ENCODE measurements around the gene MAGEA2.
"Not testable (repeated sequence)": the region's sequence is repeated elsewhere in the genome, so short reads cannot be mapped to it uniquely, and the experiment has no call there.

Gene MAGEA2, protein sequence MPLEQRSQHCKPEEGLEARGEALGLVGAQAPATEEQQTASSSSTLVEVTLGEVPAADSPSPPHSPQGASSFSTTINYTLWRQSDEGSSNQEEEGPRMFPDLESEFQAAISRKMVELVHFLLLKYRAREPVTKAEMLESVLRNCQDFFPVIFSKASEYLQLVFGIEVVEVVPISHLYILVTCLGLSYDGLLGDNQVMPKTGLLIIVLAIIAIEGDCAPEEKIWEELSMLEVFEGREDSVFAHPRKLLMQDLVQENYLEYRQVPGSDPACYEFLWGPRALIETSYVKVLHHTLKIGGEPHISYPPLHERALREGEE

DNA sequence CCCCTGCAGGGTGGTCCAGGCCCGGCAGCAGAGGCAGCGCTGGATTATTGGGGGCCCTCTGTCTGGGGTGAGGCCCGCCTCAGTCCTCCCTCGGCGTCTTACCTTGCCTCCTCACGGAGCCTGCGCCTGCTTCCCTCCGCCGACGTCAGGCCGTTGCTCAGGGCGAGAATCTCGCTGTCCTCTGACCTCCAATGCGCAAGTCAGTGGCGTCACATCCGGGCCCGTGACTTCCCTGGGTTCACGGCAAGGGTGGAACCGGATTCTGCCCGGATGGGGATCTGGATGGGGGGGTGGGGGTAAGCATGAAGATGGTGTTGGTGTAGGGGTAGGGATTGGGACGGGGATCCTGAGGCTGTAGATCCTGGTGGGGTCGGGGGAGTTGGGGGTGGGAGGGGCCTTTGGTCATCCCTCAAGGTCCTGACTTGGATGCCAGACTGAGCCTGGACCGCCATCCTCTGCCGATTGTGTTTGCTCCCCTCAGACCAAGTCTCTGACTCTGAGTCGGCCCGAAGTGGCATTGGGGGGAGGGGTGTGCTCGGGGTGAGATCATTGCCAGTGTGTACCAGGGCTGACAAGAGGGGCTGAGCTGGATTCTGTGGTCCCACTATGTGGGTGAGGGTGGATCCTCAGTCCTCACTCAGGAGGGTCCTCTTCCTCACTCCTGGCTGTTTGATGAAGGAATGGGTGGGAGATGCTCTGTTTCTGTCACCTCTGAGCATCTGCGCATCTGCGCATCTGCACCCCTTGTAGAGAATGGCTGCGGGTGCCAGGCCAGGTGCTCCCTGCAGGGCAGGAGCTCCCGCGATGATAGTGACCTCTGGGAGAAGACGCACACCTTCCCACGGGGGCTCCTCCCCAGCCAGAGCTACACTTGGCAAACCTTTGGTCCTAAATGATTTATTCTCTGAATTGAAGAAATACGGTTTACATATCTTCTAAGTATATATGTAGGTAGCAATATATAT is at the start of gene MAGEA2:
MAGEA2 (minus strand) TSS at position 157 of the 965 bp plus-strand sequence. CDS start 2,479 bp downstream, outside the sequence.
- CTCF ChIA-PET; DNase-seq (ENCODE audit: extremely low spot score); POLR2A ChIA-PET: not testable (repeated sequence)

DNA sequence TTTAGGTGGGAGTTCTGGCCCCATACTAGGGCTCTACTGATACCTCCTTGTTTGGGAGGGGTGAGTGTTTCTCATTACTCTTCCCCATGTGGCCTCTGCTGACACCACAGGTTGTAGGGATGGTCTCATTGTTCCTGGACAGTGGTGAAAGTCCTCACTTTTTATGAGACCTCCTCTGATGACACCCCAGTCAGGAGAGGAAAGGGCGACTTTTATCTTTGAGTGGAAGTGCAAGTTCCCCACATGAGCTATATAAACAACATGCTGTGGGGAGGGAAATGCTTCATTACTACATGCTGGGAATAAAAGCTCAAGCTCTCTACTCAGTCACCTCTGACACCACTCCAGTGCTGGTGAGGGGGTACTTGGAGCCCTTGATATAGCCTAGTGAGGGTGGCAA is 45.3 kb upstream of the MAGEA2 start:
- POLR2A ChIA-PET: no interaction called here

DNA sequence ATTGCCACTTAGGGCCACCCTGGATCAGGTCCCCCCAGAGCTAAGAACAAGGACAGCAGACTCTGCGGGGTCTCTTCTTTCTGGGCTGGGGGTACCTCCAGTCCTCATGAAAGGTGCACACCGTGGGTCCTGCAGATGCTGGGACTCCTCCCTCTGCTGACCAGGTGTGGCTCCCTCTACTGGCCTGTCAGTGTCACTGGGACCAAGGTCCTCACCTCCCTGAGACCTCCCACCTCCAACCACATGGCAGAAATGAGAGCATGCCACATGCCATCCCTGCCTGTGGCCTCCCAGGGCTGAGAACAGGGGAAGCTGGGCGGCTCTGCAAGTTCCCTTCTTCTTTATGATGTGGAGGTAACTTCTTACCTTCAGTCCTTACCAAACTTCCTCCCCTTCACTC is 33.4 kb upstream of the MAGEA2 start:
- CTCF ChIA-PET; DNase-seq (ENCODE audit: extremely low spot score); POLR2A ChIA-PET: not testable (repeated sequence)

More for the DNA sequence above, 45.3 kb upstream of the MAGEA2 start:
- TF ChIP-seq, protein P1, sequence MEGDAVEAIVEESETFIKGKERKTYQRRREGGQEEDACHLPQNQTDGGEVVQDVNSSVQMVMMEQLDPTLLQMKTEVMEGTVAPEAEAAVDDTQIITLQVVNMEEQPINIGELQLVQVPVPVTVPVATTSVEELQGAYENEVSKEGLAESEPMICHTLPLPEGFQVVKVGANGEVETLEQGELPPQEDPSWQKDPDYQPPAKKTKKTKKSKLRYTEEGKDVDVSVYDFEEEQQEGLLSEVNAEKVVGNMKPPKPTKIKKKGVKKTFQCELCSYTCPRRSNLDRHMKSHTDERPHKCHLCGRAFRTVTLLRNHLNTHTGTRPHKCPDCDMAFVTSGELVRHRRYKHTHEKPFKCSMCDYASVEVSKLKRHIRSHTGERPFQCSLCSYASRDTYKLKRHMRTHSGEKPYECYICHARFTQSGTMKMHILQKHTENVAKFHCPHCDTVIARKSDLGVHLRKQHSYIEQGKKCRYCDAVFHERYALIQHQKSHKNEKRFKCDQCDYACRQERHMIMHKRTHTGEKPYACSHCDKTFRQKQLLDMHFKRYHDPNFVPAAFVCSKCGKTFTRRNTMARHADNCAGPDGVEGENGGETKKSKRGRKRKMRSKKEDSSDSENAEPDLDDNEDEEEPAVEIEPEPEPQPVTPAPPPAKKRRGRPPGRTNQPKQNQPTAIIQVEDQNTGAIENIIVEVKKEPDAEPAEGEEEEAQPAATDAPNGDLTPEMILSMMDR (IDR thresholded peaks at IDR 0.05; ENCODE audit: control extremely low read depth, extremely low read depth, low read depth, missing control alignments): no peak
- no peak for DNase-seq (ENCODE audit: extremely low spot score)
- CTCF ChIA-PET: interaction anchor here (1.3 kb wide), 1 partner anchor 13 kb away, joined by 4 read pairs; no protein-coding TSS in a partner anchor

DNA sequence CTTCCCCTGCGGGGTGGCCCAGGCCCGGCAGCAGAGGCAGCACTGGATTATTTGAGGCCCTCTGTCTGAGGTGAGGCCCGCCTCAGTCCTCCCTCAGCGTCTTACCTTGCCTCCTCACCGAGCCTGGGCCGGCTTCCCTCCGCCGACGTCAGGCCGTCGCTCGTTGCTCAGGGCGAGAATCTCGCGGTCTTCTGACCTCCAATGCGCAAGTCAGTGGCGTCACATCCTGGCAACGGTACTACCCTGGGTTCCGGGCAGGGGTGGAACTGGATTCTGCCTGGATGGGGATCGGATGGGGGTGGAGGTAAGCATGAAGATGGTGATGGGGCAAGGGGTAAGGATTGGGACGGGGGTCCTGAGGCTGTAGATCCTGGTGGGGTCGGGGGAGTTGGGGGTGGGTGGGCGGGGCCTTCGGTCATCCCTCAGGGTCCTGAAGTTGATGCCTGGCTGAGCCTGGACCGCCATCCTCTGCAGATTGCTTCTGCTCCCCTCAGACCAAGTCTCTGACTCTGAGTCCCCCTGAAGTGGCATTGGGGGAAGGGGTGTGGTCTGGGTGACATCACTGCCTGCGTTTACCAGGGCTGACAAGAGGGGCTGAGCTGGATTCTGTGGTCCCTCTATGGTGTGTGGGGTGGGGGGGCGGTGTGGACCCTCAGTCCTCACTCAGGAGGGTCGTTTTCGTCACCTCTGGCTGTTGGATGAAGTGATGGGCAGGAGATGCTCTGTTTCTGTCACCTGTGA is 16.1 kb upstream of the MAGEA2 start, which contains the start of gene MAGEA6:
MAGEA6 (minus strand) TSS at position 141 of the 741 bp plus-strand sequence. CDS start 2,039 bp downstream, outside the sequence.
- DNase-seq (ENCODE audit: extremely low spot score); CTCF ChIA-PET; POLR2A ChIA-PET: not testable (repeated sequence)

DNA sequence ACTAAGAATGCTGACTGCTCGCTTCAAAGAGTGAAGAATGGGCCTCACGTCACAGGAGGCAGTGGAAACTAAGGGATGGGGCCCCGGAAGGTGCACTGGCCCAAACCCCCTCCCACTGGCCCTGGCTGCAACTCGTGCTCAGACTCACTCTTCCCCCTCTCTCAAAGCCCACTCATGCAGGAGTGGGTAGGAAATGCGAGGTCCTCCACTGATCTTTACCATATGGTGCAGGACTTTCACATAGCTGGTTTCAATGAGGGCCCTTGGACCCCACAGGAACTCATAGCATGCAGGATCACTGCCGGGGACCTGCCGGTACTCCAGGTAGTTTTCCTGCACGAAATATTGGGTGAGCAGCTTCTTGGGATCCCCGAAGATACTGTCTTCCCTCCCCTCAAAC is 12.9 kb upstream of the MAGEA2 start:
- POLR2A ChIA-PET; DNase-seq (ENCODE audit: extremely low spot score); CTCF ChIA-PET: not testable (repeated sequence)

DNA sequence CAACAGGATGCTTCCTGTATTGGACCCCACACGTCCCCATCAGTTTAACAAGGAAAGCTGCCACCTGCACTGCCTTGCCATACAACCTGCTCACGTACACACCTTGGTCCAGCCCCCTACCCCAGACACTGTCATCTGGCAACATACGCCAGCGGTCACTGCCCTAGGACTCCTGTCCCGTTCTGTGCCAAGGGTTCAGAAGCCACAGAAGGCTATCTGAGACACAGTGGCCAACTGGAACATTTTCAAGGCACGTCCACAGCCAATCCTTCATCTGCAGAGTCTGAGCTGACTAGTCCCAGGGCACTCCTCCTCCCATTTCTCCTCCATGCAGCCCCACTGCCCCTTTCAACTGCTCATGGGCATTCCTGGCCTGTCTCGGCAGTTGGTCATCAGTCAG is 7.9 kb upstream of the MAGEA2 start:
- POLR2A ChIA-PET; DNase-seq (ENCODE audit: extremely low spot score); CTCF ChIA-PET: not testable (repeated sequence)

DNA sequence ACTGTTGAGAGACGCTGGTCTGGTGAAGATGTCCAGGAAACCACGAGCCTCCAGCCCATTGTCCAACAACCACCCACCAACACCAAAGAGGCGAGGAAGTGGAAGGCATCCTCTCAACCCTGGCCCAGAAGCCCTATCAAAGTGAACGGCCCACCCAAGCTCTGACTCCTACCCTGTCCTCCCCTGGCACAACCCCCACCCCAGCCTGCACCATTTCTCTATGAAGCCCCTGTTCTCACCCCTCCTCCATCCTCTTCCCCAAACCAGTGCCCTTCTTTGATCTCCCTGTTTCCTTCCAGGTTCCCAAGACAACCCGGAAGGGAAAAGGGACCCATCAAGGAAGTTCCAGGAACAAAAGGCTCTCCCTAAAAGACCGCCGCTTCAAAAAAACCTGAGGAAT is 5.9 kb upstream of the MAGEA2 start:
- POLR2A ChIA-PET; CTCF ChIA-PET; DNase-seq (ENCODE audit: extremely low spot score): not testable (repeated sequence)

DNA sequence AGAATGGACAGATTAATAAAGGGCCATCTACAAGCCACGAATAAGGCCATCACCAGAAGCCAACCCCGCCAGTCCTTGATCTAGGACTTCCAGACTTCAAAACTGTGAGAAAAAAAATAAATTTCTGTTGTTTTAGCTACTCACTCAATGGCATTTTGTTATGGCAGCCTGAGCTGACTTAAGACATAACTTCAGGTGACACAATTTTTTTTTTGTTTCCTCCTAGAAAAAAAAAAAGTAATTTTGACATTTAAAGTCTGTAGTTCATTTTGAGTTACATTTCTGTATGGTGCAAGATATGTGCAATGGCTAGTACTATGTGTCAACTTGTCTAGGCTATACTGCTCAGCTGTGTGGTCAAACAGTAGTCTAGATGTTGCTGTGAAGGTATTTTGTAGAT is 5.3 kb upstream of the MAGEA2 start, which contains the start of gene CSAG3:
CSAG3 (plus strand) TSS at position 301 of the 400 bp plus-strand sequence.
- DNase-seq (ENCODE audit: extremely low spot score); CTCF ChIA-PET; POLR2A ChIA-PET: not testable (repeated sequence)

DNA sequence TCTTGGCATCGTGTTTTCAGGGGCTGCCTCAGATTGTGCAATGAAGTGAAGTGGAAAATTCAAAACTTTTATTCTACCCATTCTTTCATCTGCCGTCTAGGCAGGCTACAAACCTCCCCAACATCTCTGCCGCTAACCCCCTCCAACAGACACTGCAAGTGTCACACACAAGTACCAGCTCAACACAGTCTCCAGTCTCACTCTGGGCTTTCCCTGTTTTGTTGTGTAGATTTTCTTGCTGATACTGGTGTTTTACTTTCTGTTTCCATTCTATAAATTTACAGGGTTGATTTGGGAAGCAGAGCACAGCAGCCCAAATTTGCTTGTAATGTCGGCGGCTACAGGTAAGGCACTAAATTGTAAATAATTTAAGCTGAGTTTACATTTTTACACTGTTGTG is 1.2 kb upstream of the MAGEA2 start:
- POLR2A ChIA-PET; CTCF ChIA-PET; DNase-seq (ENCODE audit: extremely low spot score): not testable (repeated sequence)

DNA sequence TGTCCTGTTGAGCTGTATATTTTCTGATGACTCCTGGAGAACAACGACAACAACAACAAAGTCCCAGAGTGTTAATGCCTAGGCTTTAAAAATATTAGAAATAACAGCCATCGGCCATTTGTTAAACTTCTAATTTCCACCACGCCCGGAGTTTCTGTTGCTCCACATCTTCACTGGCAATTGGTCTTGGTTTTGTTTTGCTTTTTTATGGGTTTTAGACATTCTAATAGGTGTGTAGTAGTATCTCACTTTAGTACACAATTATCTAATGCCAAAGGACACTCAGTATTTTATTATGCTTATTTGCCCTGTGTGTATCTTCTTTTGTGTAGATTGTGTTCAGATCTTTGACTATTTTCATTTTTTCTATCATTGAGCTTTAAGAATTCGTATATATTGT is 15.1 kb downstream of the MAGEA2 start:
- TF ChIP-seq, protein P1 (IDR thresholded peaks at IDR 0.05; ENCODE audit: control extremely low read depth, extremely low read depth, low read depth, missing control alignments): no peak
- ChIA-PET POLR2A (no interaction called here), CTCF (no interaction called here)
- DNase-seq (ENCODE audit: extremely low spot score): no peak

DNA sequence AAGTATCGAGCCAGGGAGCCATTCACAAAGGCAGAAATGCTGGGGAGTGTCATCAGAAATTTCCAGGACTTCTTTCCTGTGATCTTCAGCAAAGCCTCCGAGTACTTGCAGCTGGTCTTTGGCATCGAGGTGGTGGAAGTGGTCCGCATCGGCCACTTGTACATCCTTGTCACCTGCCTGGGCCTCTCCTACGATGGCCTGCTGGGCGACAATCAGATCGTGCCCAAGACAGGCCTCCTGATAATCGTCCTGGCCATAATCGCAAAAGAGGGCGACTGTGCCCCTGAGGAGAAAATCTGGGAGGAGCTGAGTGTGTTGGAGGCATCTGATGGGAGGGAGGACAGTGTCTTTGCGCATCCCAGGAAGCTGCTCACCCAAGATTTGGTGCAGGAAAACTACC is 17.1 kb downstream of the MAGEA2 start:
- DNase-seq (ENCODE audit: extremely low spot score); CTCF ChIA-PET; POLR2A ChIA-PET: not testable (repeated sequence)

Measured in GM10248 (cell line).